Prostate gland (tissue), 2 donors: ENCODE measurements around the gene OSR1. TPM values are rescaled to one million over a fixed set of nuclear protein-coding genes. Genes with fewer than 3 reads are reported as not detected.

Experiments
- DNase-seq: peaks from one replicate; pipeline ENCODE4 v3.0.0-alpha.2; 2019; ENCODE audit warnings: low spot score
- H3K27ac ChIP-seq, 2 donors: fragments of 200-600 bp; sonication (generic); 2 replicates each; pipeline ENCODE4 v1.5.1; 2017 to 2019
- H3K27me3 ChIP-seq: fragments of 200-600 bp; sonication (generic); replicated peaks from 2 replicates; pipeline ENCODE4 v1.5.1; 2019; ENCODE audit not compliant: insufficient read depth
- H3K36me3 ChIP-seq, 2 donors: fragments of 200-600 bp; sonication (generic); 1 replicate in 1 of 2; 2 replicates in 1 of 2; pipeline versions ENCODE4 v1.5.1 to v1.8.1; 2017 to 2019
- H3K4me1 ChIP-seq: fragments of 200-600 bp; sonication (generic); replicated peaks from 2 replicates; pipeline ENCODE4 v1.5.1; 2019
- H3K4me3 ChIP-seq, 2 donors: fragments of 200-600 bp; sonication (generic); 2 replicates each; pipeline ENCODE4 v1.5.1; 2017 to 2019
- H3K9me3 ChIP-seq: fragments of 200-600 bp; sonication (generic); 2 replicates; pipeline ENCODE4 v1.5.1; 2017
- POLR2A ChIP-seq: fragments of 450-650 bp; IDR thresholded peaks from one replicate; pipeline ENCODE4 v1.6.1; 2016; ENCODE audit warnings: antibody characterized with exemption, mild to moderate bottlenecking
- POLR2AphosphoS5 ChIP-seq: sonication (generic); formaldehyde crosslinking; IDR thresholded peaks from one replicate; pipeline ENCODE4 v1.6.1; 2017; ENCODE audit warnings: antibody characterized with exemption
- WGBS: methylation state at CpG from one replicate; pipeline ENCODE4 v1.1.5; 2018; 5-methylcytosine and 5-hydroxymethylcytosine counted together
- intact Hi-C: fragments of 100-400 bp; cut with DNase I; formaldehyde crosslinking; loops from one replicate; pipeline ENCODE4 v1.14.2; 2022
- total RNA-seq, 2 donors: library from RNA; depleted of rRNA; stranded (reverse); fragments of >200 nt; gene quantifications; one replicate each; pipeline ENCODE4 v1.1.0, GENCODE V29; 2016
- TF ChIP-seq, protein P1 (sequence below), 4 experiments: fragments of 200-600 bp in 2 of 4; fragments of 450-650 bp in 2 of 4; sonication (generic) in 2 of 4; IDR thresholded peaks; 1 replicate in 3 of 4; 2 replicates in 1 of 4; pipeline ENCODE4 v1.5.1; 2016 to 2019; ENCODE audit warnings: antibody characterized with exemption in 4 of 4, mild to moderate bottlenecking in 2 of 4, moderate library complexity in 2 of 4

Gene OSR1
- total RNA-seq, 2 donors from 2014 or later: 9.3 to 47.9 TPM

DNA sequence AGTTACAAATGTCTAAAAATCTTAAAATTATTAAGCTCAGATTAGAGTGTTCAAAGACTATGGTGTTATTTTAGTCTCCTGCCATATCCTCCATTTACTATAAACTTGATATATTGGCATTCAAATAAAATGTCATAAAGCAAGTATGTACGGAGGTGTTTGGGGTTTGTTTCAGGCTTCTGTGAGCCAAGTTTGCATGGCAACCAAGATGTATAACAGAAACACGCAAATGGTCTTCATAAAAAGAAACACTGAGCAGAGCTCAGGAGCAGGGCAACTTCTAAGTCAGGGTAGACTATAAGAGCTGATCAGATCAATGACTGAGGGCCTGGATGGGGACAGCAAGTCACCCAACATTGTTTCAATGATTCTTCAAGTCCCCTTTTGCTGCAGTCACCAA lies 20.5 kb upstream of the OSR1 start:
- Histone ChIP-seq H3K4me1 (no peaks in the 10 kb centered on the region), H3K4me3 (no peak overlapping the region), H3K36me3 (no peaks in the 10 kb centered on the region), H3K9me3 (no peaks in the 10 kb centered on the region), H3K27me3 (no peaks in the 10 kb centered on the region), H3K27ac (no peak overlapping the region)
- intact Hi-C loops: no loop called here
- WGBS: 19% methylated on average over 2 of the region's 2 CpGs
- DNase-seq: no peak
- TF ChIP-seq POLR2A (no peak), POLR2AphosphoS5 (no peak)
- TF ChIP-seq, protein P1, sequence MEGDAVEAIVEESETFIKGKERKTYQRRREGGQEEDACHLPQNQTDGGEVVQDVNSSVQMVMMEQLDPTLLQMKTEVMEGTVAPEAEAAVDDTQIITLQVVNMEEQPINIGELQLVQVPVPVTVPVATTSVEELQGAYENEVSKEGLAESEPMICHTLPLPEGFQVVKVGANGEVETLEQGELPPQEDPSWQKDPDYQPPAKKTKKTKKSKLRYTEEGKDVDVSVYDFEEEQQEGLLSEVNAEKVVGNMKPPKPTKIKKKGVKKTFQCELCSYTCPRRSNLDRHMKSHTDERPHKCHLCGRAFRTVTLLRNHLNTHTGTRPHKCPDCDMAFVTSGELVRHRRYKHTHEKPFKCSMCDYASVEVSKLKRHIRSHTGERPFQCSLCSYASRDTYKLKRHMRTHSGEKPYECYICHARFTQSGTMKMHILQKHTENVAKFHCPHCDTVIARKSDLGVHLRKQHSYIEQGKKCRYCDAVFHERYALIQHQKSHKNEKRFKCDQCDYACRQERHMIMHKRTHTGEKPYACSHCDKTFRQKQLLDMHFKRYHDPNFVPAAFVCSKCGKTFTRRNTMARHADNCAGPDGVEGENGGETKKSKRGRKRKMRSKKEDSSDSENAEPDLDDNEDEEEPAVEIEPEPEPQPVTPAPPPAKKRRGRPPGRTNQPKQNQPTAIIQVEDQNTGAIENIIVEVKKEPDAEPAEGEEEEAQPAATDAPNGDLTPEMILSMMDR (IDR thresholded peaks at IDR 0.05): no peak

DNA sequence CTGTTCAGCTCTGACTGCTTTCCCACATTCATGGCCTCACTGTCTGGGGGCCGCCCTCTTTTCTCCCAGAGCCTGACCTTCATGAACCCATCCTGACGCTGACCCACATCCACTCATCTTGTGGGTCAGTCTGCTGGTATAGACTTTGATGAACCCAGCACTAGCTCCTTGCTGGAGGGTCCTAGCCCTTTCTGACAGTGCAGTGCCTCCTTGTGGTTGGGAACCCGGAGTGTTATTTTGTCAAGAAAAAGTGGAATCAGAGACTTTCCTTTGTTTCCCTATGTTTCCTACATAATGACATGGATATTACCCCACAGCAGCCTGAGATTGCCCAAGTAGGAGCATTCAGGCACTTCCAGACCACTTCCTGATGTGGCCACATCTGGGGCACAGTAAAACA lies 19.3 kb upstream of the OSR1 start:
- no peak for TF ChIP-seq POLR2A

DNA sequence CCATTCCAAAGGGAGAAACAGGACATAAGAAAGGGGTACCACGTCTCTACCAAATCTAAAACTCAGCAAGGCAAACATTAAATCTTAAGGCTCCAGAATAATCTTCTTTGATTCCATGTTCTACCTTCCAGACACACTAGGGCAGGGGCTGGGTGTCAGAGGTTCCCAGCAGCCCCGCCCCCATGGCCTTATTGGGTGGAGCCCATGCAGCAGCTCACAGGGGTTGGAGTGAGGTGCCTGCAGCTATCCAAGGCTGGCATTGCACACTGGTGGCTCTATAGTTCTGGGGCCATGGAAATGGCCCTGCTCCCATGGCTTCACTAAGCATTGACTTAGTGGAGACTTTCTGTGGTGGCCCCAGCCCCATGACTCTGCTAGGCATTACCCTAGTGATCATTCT lies 14.9 kb upstream of the OSR1 start:
- no peaks in the 10 kb centered on the region for H3K4me1 ChIP-seq
- H3K36me3 ChIP-seq: no peaks in the 10 kb centered on the region
- no peak overlapping the region for H3K27ac ChIP-seq
- TF ChIP-seq, protein P1 (IDR thresholded peaks at IDR 0.05): no peak
- TF ChIP-seq POLR2A: no peak
- TF ChIP-seq POLR2AphosphoS5: no peak
- intact Hi-C loops: no loop called here
- DNase-seq: no peak
- no peak overlapping the region for H3K4me3 ChIP-seq
- WGBS: 93% methylated on average over 2 of the region's 2 CpGs
- H3K9me3 ChIP-seq: no peaks in the 10 kb centered on the region
- H3K27me3 ChIP-seq: no peaks in the 10 kb centered on the region

More for the DNA sequence above, 19.3 kb upstream of the OSR1 start:
- WGBS: 95% methylated on average over 3 of the region's 3 CpGs
- DNase-seq: no peak
- intact Hi-C loops: no loop called here
- Histone ChIP-seq H3K27ac (no peak overlapping the region), H3K4me3 (no peak overlapping the region), H3K9me3 (no peaks in the 10 kb centered on the region), H3K27me3 (no peaks in the 10 kb centered on the region), H3K36me3 (no peaks in the 10 kb centered on the region), H3K4me1 (no peaks in the 10 kb centered on the region)

DNA sequence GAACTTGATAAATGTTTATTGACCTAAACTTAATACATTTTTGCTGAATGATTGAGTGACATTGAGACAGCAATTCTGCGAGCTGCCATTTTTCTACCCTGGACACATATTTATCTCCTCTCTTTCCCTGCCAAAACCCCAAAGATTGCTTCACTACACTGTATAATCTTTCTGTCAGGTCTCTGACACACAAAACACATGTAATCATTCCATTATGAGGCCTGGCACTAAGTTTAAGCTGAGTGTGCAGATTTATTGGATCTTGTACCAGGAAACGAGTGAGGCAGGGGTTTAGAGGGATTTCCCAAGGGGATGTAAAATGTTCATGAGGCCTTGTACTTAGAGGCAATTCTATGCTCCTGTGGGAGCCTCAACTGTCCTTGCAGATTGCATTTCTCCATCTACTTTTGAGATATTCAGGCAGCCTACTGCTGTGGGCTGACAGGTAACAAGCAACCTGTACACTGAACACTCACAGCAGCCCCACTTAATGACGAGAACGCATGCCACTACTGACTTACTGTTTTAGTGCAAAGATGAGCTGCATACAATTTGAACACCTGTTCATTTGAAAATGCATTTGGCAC lies 13.7 kb upstream of the OSR1 start:
- no peak overlapping the region for H3K4me3 ChIP-seq
- H3K27ac ChIP-seq: no peak overlapping the region
- H3K9me3 ChIP-seq: no peaks in the 10 kb centered on the region
- TF ChIP-seq, protein P1 (IDR thresholded peaks at IDR 0.05): no peak
- TF ChIP-seq POLR2A (no peak), POLR2AphosphoS5 (no peak)
- no peaks in the 10 kb centered on the region for H3K36me3 ChIP-seq
- no peak for DNase-seq
- WGBS: 72% methylated on average over 4 of the region's 4 CpGs
- H3K27me3 ChIP-seq: no peaks in the 10 kb centered on the region
- H3K4me1 ChIP-seq: no peaks in the 10 kb centered on the region
- intact Hi-C loops: no loop called here

DNA sequence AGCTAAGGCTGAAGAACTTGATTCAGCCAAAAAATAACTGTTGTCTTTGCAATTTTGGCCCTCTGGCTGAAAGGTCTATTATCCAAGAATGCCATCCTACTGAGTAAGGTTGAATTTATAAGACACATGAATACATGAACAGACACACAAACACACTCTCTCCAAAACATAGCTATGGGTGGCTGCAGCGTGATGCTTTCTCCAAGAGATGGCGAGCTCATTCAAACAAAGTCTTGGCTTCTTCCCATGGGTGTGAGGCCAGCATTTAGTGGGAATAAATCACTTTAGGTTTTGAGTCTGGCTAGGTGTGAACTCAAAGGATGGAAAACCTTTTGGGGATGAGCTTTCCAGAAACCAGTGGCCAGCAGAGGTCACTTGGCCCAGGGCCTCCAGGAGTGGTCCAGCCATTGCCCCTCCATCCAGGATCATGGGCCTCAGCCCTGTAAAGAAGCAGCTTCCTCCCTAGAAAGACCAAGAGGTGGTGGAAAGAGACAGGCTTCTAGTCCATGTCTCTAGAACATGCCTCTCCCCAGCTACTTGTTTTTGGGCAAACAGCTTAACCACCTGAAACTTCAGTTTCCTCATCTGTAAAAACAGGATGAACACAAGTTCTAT lies 11.0 kb upstream of the OSR1 start:
- DNase-seq: no peak
- no peaks in the 10 kb centered on the region for H3K4me1 ChIP-seq
- no peaks in the 10 kb centered on the region for H3K36me3 ChIP-seq
- WGBS: 80% methylated on average over 2 of the region's 2 CpGs
- no peaks in the 10 kb centered on the region for H3K27me3 ChIP-seq
- H3K4me3 ChIP-seq: no peak overlapping the region
- intact Hi-C loops: loop anchor here (10.0 kb wide), 1 partner anchor 375 kb away; no protein-coding TSS in a partner anchor
- TF ChIP-seq POLR2AphosphoS5: no peak
- no peak for TF ChIP-seq POLR2A
- TF ChIP-seq, protein P1 (IDR thresholded peaks at IDR 0.05): no peak
- H3K9me3 ChIP-seq: no peaks in the 10 kb centered on the region
- H3K27ac ChIP-seq: no peak overlapping the region
